Loucy (cell line): ENCODE results near the gene GTPBP1.

ENCODE experiments used
- CTCF ChIP-seq: fragments of 200-600 bp; sonication (generic); conservative IDR thresholded peaks from 2 replicates; pipeline ENCODE4 v1.5.1; 2014; ENCODE audit warnings: mild to moderate bottlenecking, antibody characterized with exemption, low read length
- EZH2phosphoT487 ChIP-seq: fragments of 200-600 bp; IDR thresholded peaks from 2 replicates; pipeline ENCODE4 v1.6.1; 2018; ENCODE audit warnings: antibody characterized with exemption, mild to moderate bottlenecking, moderate library complexity, borderline replicate concordance

- TF ChIP-seq CTCF, result no peak
- TF ChIP-seq EZH2phosphoT487, result no peak
Measured at GRCh38 chr22:38716271-38716670, 10.5 kb downstream of the GTPBP1 start.
